ENCODE results near the gene C3.

DNA sequence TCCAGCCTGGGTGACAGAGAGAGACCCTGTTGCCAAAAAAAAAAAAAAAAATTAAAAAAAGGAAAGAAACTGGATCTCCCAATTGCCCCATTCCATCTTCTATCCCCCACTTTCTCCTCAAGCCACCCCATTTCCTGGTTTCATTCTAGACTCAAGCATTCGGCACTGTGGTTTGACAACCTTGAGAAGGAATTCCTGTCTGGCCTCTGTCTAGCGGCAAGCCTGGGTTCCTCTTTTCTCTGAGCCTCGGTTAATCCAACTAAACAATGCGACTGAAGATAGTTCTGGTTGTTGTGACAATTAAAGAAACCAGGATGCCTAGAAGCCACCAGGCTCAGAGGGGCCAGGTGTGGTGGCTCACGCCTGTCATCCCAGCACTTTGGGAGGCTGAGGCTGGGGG is 3.3 kb upstream of the C3 start:
- TF ChIP-seq, protein P1, sequence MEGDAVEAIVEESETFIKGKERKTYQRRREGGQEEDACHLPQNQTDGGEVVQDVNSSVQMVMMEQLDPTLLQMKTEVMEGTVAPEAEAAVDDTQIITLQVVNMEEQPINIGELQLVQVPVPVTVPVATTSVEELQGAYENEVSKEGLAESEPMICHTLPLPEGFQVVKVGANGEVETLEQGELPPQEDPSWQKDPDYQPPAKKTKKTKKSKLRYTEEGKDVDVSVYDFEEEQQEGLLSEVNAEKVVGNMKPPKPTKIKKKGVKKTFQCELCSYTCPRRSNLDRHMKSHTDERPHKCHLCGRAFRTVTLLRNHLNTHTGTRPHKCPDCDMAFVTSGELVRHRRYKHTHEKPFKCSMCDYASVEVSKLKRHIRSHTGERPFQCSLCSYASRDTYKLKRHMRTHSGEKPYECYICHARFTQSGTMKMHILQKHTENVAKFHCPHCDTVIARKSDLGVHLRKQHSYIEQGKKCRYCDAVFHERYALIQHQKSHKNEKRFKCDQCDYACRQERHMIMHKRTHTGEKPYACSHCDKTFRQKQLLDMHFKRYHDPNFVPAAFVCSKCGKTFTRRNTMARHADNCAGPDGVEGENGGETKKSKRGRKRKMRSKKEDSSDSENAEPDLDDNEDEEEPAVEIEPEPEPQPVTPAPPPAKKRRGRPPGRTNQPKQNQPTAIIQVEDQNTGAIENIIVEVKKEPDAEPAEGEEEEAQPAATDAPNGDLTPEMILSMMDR (IDR thresholded peaks at IDR 0.05) = no peak
- TF ChIP-seq POLR2AphosphoS5 (IDR thresholded peaks at IDR 0.05) = no peak
- no peak for TF ChIP-seq POLR2A (IDR thresholded peaks at IDR 0.05)
- no peak for TF ChIP-seq EP300 (IDR thresholded peaks at IDR 0.05)
